AML-193 (cell line): ENCODE measurements around the gene LRP1B.

Source experiments
- DNase-seq, 2 experiments: peaks; one replicate each; lab custom pipeline; 2025; lab: John Stamatoyannopoulos, UW

LRP1B gene

DNA sequence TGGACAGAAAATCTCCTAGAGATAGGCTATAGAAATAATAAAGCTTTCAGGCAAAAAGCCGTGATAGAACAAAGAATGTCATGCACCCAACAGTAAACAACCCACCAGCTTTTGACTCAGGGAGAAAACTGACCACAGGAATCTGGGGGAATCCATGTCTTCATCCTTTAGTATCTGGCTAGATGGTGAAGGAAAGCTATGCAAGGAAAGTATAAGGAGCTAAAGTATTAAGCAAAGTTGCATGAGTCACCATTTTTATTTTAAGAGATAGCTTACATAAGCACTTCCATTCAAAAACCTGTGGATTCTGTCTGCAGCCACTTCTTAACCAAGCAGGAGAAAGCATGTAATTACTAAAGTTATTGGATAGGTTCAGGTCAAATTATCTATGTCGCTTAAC, 363.8 kb downstream of the LRP1B start:
- DNase-seq = no peak

DNA sequence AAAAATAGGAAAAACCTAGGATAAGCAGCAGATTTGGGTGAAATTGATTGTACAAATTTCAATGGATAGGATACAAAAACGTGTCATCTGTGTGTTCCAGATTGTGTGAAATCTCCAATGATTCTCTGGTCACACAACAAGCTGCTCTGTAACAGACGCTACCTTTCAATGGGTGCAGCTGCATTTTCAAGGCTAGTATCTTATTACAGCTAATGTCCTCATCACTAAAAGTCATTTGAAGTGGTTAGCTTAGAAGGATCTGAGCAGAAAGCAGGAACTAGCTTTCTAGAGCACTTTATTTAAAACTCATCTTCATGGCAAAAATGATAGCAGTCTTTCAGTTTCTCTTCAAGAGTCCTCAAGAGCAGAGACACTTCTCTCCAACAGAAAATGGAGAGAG, 364.6 kb downstream of the LRP1B start:
- no peak for DNase-seq

DNA sequence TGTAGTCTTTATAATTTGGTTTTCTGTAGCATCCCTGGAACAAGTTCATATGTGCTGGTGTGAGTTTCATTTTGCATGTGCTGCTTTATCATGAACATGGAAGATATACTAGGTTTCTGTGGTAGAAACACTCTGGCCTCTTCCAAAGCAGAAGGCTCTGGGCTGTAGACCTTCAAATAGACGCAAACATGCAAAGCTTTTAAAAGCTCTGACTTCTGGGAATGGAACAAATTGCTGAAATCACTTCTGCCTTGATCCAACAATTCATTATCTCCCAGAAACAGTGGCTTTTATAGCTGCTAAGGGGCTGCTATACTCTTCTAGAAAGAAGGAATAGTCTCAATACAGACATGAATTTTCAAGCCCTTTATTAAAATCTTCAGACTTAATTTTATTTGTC, 382.2 kb downstream of the LRP1B start:
- DNase-seq = no peak

DNA sequence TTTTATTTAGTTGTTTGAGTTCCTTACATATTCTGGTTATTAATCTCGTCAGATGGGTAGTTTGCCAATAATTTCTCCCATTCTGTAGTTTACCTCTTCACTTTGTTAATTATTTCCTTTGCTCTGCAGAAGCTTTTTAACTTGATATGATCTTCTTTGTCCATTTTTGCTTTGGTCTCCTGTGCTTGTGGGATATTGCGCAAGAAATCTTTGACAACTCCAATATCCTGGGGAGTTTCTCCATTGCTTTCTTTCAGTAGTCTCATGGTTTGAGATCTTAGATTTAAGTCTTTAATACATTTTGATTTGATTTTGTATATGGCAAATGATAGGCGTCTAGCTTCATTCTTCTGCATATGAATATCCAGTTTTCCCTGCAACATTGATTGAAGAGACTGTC, 389.2 kb downstream of the LRP1B start:
- no peak for DNase-seq

DNA sequence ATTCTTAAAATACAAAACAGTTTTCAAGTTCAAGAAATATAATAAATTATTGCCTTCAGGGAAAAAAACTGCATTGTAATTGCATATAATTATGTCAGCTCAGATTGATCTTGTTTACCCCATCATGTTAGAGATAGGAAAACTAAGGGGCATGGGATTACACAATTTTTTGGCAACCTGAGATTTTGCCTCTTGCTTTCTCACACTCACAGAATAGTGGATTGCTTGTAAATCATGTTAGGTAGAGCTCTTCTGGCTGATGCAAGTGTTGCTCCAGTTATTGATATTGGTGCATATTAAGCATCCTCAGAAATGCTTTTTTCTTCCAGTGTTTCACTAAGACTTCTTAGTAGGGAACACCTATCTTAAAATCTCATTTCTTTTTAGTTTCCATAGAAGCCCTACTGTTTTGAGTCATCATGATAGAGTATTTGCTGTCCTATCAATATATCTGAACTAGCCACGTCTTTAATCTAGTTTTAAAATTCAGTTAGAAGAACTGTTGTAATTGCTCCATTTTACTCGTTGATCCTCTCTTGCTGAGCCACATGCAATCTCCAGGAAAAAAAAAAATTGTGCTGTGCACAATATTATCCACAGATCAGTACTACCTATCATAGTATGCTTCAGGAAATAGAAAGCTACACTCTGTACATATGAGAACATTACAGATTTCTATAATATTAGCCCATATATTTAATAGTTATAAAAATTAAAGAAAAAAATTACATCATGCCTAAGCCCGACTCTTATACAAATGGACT, 393.1 kb downstream of the LRP1B start:
- no peak for DNase-seq

DNA sequence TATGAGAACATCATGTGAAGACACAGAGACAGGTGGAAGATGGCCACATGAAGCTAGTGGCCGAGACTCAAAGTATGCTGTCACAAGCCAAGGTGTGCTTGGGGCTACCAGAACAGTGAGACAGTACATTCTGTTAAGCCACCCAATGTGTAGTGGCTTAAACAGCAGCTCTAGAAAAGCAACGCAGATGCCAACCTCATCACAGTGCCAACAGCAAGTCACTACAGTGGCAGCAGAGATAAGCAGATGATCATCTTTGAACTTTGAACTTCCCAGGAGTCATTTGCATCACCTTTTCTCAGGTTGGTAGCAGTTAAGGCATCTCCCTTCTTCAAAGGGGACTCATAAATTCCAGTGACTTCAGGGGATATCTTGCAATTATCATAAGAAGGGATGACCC, 394.4 kb downstream of the LRP1B start:
- no peak for DNase-seq

DNA sequence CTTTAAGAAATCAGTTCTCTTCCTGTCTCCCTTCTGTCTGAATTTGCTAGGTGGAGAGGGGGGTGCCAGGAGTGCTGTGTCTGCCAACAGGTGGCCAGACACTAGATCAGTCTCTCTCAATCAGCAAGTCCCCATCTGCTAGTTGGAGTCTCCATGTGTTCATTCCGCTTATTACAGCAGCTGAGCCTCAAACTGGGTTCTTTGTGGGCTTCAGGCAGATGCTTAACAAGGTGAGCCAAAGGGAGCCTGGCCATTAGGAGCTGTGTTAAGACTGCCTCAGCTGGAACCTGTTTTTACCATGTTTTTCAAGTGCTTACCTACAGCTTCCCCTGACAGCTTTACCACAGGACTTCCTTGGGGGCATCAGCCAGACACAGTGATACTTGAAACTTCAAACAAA, 401.9 kb downstream of the LRP1B start:
- DNase-seq = no peak

DNA sequence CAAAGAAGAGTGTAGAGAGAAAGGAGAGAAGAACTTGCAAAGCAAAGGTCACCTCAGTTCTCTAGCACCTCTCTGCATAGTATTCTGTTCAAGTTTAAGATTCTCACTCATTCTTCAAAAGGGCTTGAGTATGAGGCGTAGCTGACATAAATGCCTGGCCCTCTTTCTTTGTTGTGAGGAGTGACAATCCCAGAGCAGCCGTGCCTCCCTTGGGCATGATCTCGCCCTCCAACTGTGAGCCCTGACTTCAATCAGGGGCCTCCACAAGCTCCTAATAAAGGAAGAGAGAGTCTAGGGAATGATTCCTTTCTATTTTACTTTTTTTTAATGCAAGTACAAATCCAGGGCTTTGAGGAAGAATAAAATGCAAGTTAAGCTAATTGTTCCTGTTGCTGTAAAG, 402.7 kb downstream of the LRP1B start:
- no peak for DNase-seq

DNA sequence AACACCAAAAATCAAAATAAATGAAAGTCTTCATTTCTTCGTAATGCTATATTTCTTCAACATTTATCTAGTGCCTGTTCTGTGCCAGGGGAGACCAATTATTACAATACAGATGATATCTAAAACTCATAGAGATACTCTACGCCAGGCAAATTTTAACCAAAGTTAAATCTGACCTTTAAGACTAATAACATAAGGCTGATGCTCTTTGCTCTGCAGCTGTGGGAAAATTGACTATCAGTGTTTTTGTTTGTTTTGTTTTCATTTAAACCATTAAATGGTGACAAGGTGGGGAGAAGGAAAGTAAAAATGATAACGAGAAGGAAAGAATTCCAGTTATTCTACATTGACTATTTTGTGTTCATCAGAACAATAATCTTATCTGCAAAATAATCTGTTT, 406.4 kb downstream of the LRP1B start:
- DNase-seq = no peak

DNA sequence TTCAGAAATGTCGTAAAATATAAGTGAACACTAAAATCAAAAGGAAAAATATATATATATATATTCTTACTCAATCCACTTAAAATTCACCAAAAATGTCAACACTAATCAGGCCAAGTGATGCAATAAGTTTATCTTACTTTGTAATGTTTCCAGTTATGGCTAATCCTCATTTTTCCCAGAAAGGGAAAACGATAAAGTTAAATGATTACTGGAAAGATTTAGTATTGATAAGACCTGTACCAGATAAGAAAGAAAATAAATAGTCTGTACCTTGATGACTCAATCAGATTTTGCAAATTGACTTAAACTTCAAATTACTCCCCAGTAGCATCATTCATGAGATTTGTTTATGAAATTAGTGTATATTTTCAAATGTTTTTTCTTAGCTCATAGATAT, 407.0 kb downstream of the LRP1B start:
- no peak for DNase-seq

DNA sequence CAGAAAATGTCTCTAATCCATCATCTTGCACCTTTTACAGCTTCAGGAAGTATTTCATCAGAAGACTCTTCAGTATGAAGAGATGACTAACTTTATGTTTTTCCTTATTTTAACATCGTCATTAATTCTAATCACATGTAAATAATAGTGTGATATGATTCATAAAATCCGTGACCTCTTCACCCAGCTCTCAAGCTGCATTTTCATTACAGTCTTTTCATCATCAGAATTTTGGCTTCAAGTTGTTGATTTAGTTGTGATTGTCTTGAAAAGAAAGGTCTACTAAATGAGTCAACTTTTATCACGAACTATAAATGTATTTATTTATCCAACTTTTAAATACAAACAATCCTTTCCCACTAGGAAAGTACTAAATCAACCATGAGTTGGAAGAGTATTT, 410.3 kb downstream of the LRP1B start:
- DNase-seq = no peak

DNA sequence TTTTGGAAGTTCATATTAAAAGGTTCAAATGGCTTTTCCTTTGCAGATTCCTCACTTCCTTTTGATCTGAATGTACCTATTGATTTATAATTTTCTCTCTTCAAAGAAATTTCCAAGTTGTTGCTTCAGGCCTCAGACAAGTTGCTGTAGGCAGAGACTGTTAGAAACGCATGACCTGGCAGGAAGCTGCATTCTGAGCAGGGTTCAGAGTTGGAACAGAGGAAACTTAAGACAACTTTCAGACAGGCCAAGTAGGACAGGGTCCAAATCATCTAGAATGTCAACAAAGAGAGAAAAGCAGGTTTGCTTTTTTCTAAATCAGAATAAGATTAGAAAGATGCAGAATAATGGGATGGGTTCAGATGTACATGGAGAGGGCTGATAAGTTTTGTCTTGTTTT, 416.3 kb downstream of the LRP1B start:
- DNase-seq = no peak

DNA sequence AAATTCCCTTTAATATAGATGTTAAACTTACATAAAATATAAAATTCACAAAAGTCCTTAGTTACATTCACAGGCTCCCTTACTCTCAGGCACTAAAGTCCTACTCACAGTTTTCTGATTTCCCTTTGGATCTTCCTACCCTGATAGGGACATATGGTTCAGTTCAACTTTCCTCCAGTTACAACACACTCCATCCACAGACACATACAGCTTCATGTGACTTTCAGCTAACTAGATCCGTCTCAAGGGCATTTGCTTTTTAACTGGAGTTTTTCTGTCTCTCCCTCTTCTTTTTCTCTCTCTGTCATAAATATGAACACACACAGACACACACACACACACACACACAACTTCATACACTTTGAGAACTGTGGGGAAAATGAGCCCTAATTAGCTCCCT, 419.2 kb downstream of the LRP1B start:
- DNase-seq = no peak

DNA sequence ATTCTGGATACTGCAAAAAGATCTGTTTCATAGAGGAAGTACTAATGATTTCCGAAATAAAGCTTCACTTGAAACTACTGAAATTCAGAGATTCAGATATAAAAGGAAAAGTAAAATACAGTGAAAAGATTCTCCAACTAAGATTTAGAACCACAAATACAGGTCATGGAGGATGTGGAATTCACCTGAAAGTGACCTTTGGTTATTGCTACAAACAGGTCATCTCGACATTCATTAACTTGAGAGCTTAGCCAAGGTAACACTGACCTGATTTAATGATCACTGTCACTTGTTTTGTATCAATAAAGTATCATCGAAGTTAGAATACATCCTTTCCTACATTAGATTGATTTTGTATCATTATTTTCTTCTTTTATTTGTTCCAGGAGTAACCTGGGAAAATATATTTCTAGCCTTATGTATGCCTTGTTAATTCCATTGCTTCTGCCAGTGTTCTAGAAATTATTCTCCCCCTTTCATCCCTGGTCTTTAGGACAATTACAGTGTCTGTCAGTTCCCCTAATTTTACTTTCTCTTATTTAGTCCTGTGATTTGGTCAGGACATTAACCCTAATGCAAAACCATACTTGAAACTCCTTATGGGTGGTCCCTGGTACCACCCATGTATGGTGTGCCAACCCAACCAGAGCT, 420.1 kb downstream of the LRP1B start:
- no peak for DNase-seq

DNA sequence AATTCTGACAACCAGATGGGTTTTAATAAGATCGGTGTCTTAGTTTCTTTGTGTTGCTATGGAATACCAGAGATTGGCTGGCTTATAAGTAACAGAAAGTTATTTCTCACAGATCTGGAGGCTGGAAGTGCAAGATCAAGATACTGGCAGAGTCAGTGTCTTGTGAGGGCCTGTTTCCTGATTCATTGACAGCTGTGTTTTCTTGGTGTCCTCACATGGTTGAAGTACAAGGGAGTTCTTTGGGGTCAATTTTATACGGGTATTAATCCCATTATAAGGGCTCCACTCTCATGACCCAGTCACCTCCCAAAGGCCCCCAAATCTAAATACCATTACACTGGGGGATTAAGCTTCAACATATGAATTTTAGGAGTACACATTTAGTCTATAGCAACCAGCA, 421.1 kb downstream of the LRP1B start:
- DNase-seq = no peak

DNA sequence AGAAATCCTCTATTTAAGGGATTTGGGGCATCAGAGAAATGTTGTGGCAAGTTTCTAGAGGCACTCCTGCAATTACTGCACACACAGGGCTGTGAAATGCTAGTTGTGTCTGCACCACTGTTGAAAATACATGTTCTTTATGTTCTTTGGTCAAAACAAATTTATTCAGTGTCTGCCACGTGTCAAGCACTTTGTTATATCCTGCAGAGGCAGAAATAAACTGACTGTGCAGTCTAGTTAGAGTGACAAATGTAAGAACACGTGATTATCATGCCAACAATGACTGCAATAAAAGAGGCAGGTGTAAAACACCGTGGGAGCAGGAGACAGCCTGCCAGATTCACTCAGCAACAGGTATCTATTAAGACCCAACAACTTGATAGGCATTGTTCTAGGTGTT, 423.3 kb downstream of the LRP1B start:
- no peak for DNase-seq

DNA sequence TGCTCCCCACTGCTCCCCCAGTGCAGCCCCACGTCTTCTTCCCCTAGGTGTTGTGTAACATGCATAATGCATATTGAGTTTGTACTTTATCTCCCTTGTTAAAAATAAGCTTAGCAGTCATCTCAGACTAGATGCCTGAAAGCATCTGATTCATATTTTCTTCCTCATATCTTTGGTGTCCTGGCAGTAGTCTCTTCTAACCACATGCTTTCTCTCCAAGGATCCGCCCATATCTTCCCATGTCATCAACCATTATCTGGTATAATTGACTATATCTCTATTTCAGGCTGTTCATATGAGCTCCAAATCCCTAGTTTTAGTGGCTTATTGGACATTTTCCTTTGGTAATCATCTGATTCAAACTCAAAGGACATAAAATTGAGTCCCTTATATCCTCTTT, 426.3 kb downstream of the LRP1B start:
- no peak for DNase-seq

DNA sequence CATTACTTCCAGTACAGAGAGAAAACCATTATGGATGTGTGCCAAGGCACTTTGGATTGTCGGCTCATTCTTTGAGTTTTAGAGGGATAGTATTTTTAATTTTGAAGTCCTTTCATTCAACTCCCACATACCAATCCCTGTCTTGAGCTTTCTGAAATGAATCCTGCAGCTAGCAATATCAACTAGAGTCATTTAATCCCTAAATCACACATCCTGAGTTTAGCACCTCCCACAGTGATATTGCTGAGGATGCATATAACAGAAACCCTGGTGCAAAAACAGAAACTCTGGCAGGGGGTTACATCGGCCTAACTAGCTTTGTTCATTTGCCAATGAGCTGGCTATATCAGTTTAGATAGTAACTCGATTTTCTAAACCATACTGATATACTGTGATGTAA, 427.3 kb downstream of the LRP1B start:
- DNase-seq = no peak

DNA sequence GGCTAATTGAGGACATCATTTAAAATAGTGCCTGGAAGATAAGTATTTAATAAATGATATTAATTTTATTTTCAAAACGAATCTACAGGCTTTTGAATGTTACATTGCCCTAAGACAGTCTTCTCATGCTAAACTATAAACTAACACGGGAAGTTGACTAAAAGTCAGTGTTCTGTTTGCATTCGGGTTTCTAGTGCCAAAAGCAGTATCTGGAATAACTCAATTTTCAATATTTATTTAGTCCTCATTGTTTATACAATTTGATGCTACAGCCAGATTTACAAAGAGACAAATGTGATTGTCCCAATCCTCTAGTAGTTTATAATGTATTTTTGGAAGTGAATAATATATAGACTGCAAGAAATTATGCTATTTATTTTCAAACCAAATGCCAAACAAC, 429.2 kb downstream of the LRP1B start:
- DNase-seq = no peak

DNA sequence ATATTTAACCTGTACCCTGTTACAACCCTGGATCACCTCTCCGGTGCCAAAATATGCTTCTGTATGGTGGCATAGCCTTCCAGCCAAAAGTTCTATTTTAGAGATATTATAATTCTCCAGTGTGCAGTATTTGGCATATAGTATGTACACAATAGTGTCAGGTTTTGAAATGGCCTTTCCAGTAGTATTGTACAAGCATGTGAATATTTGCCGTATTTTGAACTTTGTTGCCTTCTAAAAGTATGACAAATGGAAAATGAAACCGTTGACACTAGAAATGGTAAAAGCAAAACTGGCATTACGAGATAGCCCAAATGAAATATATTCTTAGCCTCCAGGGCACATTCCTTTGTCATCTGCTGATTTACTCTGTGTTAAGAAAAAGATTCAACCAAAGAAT, 431.2 kb downstream of the LRP1B start:
- no peak for DNase-seq

DNA sequence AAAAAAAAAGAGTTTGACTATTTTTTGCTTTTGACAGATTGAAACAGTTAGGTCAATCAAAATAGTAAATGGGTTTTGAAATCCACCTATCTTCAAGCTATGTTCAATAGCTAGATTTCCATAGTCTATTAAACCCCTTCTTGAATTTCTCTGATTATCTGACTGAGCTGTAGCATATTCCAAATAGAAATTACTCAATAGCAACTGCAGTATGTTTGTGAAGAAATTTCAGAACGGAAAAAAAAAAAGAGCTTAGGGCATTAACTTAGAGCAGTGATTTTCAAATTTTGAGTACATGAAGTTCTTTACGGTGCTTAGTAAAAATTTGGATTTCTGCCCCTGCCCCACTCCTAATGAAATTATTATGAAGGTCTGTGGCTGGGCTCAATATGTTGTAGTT, 432.3 kb downstream of the LRP1B start:
- DNase-seq = no peak

DNA sequence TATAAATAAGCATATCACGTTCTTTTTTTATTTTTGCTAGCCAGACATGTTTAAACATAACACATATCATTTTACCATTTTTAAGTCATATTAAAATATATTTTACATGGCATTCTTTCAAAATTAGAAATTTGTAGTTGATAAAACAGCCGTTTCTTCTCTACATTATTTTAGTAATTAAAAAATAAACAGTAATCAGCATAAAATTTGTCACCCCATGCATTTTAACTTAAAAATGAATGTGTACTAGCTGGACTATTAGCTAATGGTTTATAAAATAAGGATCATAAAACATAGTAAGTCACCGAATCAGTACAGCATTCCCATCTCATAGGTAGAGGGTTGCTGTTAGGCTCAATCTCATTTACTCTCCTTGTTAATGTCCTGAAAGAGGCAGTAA, 433.8 kb downstream of the LRP1B start:
- DNase-seq = no peak

DNA sequence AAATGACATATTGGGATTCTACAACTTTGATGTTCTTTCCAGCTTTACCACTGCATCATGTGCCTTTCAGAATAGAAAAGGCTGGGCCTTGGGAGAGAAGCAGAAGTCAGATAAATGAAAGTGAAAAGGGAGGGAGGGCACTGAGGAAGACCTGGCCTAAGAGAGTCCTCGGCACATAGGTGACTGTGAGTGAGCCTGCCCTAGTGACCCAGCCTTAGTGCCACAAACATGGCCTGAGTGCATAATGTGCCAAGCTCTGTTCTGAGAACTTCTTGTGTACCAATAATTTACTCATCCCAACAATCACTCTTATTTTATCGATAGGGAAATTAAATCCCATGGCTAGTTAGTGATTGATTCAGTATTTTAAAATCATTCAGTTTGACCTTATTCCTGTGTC, 436.6 kb downstream of the LRP1B start:
- DNase-seq = no peak

DNA sequence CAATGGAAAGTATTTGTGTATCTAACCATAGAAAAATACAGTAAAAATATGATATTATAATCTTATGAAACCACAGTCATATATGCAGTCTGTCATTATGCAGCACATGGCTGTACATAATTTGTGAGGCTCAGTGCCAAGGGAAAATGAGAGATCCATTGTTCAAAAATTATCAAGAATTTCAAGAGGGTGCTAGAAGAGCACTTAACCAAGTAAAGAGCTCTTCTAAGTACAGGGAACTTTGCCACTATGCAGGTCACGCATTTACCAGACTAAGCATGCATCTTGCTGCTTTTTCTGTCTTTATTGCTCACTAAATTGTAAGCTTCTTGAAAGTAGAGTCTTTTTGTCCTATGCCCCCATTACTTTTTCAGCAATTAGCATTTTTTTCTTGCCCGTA, 438.0 kb downstream of the LRP1B start:
- DNase-seq = no peak
